GM10248 (cell line): ENCODE measurements around the gene HS1BP3.

ENCODE experiments used
- CTCF ChIA-PET: fragments of 300-600 bp; sonication (Branson Sonifier 250); formaldehyde crosslinking; extraction: SDS; loops from one replicate; lab custom pipeline; 2021; ENCODE audit warnings: antibody characterized with exemption; lab: Yijun Ruan, JAX
- POLR2A ChIA-PET: fragments of 350-650 bp; sonication (Branson Sonifier 250); formaldehyde crosslinking; extraction: SDS; loops from one replicate; lab custom pipeline; 2020; ENCODE audit warnings: antibody characterized with exemption; lab: Yijun Ruan, JAX
- DNase-seq: peaks from one replicate; pipeline ENCODE4 v3.0.0; 2012; ENCODE audit errors: extremely low spot score
- CTCF ChIP-seq: IDR thresholded peaks from 2 replicates; pipeline ENCODE4 v1.5.1; 2012; ENCODE audit warnings: mild to moderate bottlenecking, low read depth; ENCODE audit errors: extremely low read depth, missing control alignments, control extremely low read depth

Gene HS1BP3

GRCh38 chr2:20672201-20672951 lies 21.5 kb upstream of the HS1BP3 start:
- CTCF ChIA-PET: interaction anchor here (1.1 to 8.5 kb wide), 2 partner anchors 8 to 290 kb away, joined by 3 to 135 read pairs; partner anchors contain the start of gene GDF7
- no peak for DNase-seq
- POLR2A ChIA-PET: no interaction called here
- TF ChIP-seq CTCF: no peak

GRCh38 chr2:20671736-20672080 lies 20.8 kb upstream of the HS1BP3 start:
- ChIA-PET CTCF (interaction anchor here (1.1 to 8.5 kb wide), 2 partner anchors 7 to 290 kb away, joined by 3 to 135 read pairs; partner anchors contain the start of gene GDF7), POLR2A (no interaction called here)
- DNase-seq: no peak
- TF ChIP-seq CTCF: no peak

- CTCF ChIA-PET: interaction anchor here (1.1 to 8.5 kb wide), 3 partner anchors 6 to 291 kb away, joined by 3 to 135 read pairs (median 3); partner anchors contain the start of gene GDF7
- TF ChIP-seq CTCF: no peak
- POLR2A ChIA-PET: no interaction called here
- DNase-seq: no peak
Measured at GRCh38 chr2:20671036-20671735, 20.3 kb upstream of the HS1BP3 start.

GRCh38 chr2:20670315-20671035 lies 19.6 kb upstream of the HS1BP3 start:
- ChIA-PET CTCF (interaction anchor here (1.1 to 1.2 kb wide), 3 partner anchors 9 to 57 kb away, joined by 3 to 7 read pairs (median 3); no protein-coding TSS in a partner anchor), POLR2A (no interaction called here)
- TF ChIP-seq CTCF: no peak
- DNase-seq: no peak

- ChIA-PET POLR2A (no interaction called here), CTCF (interaction anchor here (0.9 to 10.0 kb wide), 6 partner anchors 6 to 57 kb away, joined by 3 to 135 read pairs (median 4); no protein-coding TSS in a partner anchor)
- no peak for TF ChIP-seq CTCF
- no peak for DNase-seq
Measured at GRCh38 chr2:20669562-20670314, 18.8 kb upstream of the HS1BP3 start.
